Esophagus squamous epithelium (tissue), 4 donors: Measurements from ENCODE around the gene CSNK2A3.

ENCODE experiments used
- CTCF ChIP-seq, 6 experiments: fragments of 450-650 bp in 4 of 6; fragments of 200-600 bp in 2 of 6; sonication (generic) in 2 of 6; IDR thresholded peaks; one replicate each; pipeline ENCODE4 v1.5.1; 2016 to 2019; ENCODE audit warnings: antibody characterized with exemption in 6 of 6, mild to moderate bottlenecking in 4 of 6, moderate library complexity in 4 of 6
- POLR2A ChIP-seq, 4 donors: fragments of 450-650 bp; IDR thresholded peaks; one replicate each; pipeline ENCODE4 v1.6.1; 2017; ENCODE audit warnings: antibody characterized with exemption in 4 of 4, mild to moderate bottlenecking in 4 of 4, moderate library complexity in 3 of 4

GRCh38 chr11:11349106-11349825 is 3.8 kb downstream of the CSNK2A3 start:
- TF ChIP-seq CTCF (IDR thresholded peaks at IDR 0.05), result no peak
- no peak for TF ChIP-seq POLR2A (IDR thresholded peaks at IDR 0.05)
